Lower lobe of right lung (tissue), 2 donors: Measurements from ENCODE around the gene FYN. TPM values are rescaled to one million over a fixed set of nuclear protein-coding genes. Genes with fewer than 3 reads are reported as not detected.
"Not testable (repeated sequence)": the region's sequence is repeated elsewhere in the genome, so short reads cannot be mapped to it uniquely, and the experiment has no call there.

Experiments used
- ATAC-seq, 2 donors: fragments of 200-7000 bp; cut with Tn5 transposase; one replicate each; pipeline ENCODE4 v1.9.1; 2020 to 2022; ENCODE audit warnings: mild to moderate bottlenecking in 2 of 2, moderate library complexity in 2 of 2
- DNase-seq: peaks from one replicate; pipeline ENCODE4 v3.0.0-alpha.2; 2020
- H3K27ac ChIP-seq: fragments of 200-600 bp; one replicate; pipeline ENCODE4 v1.8.0; 2022
- H3K27me3 ChIP-seq: fragments of 200-600 bp; one replicate; pipeline ENCODE4 v1.8.0; 2022; ENCODE audit warnings: low read depth
- H3K36me3 ChIP-seq: fragments of 200-600 bp; one replicate; pipeline ENCODE4 v1.8.0; 2022; ENCODE audit warnings: mild to moderate bottlenecking
- H3K4me1 ChIP-seq: fragments of 200-600 bp; one replicate; pipeline ENCODE4 v1.8.0; 2022
- H3K4me3 ChIP-seq: fragments of 200-600 bp; one replicate; pipeline ENCODE4 v1.8.0; 2022; ENCODE audit warnings: mild to moderate bottlenecking
- H3K9me3 ChIP-seq: fragments of 200-600 bp; one replicate; pipeline ENCODE4 v1.8.0; 2022
- intact Hi-C: fragments of 100-400 bp; cut with DNase I; formaldehyde crosslinking; loops from one replicate; pipeline ENCODE4 v1.11.0; 2022
- total RNA-seq: library from RNA; stranded (reverse); fragmentation: NEBNext Ultra II Directional; extraction: Animal tissue kit (Norgen Biotek cat#: 25700); gene quantifications from one replicate; pipeline ENCODE4 v1.2.1, GENCODE V29; 2021
- TF ChIP-seq, protein P1 (sequence below): fragments of 200-600 bp; IDR thresholded peaks from one replicate; pipeline ENCODE4 v1.8.0; 2022; ENCODE audit warnings: antibody characterized with exemption, mild to moderate bottlenecking
- donor health status: DM: no; HTN: yes; CAD: no; lungs with severe emphysema.

The FYN gene
- total RNA-seq, 1 donor from 2014 or later, result 99.2 TPM

- ATAC-seq, result no peak
- H3K9me3 ChIP-seq, result no peaks in the 10 kb centered on the region
- H3K4me3 ChIP-seq, result no peak overlapping the region
- intact Hi-C loops, result no loop called here
- no peaks in the 10 kb centered on the region for H3K36me3 ChIP-seq
- H3K4me1 ChIP-seq, result no peaks in the 10 kb centered on the region
- DNase-seq, result no peak
- TF ChIP-seq, protein P1, sequence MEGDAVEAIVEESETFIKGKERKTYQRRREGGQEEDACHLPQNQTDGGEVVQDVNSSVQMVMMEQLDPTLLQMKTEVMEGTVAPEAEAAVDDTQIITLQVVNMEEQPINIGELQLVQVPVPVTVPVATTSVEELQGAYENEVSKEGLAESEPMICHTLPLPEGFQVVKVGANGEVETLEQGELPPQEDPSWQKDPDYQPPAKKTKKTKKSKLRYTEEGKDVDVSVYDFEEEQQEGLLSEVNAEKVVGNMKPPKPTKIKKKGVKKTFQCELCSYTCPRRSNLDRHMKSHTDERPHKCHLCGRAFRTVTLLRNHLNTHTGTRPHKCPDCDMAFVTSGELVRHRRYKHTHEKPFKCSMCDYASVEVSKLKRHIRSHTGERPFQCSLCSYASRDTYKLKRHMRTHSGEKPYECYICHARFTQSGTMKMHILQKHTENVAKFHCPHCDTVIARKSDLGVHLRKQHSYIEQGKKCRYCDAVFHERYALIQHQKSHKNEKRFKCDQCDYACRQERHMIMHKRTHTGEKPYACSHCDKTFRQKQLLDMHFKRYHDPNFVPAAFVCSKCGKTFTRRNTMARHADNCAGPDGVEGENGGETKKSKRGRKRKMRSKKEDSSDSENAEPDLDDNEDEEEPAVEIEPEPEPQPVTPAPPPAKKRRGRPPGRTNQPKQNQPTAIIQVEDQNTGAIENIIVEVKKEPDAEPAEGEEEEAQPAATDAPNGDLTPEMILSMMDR, result no peak
- H3K27ac ChIP-seq, result no peak overlapping the region
- no peaks in the 10 kb centered on the region for H3K27me3 ChIP-seq
Measured at GRCh38 chr6:111916747-111917146, 43.5 kb upstream of the FYN start.

GRCh38 chr6:111914617-111915016 is 41.4 kb upstream of the FYN start:
- intact Hi-C loops, result no loop called here
- ATAC-seq (no peak), DNase-seq (no peak)
- no peaks in the 10 kb centered on the region for H3K9me3 ChIP-seq
- no peaks in the 10 kb centered on the region for H3K27me3 ChIP-seq
- H3K4me3 ChIP-seq, result no peak overlapping the region
- TF ChIP-seq, protein P1, result no peak
- H3K36me3 ChIP-seq, result no peaks in the 10 kb centered on the region
- H3K4me1 ChIP-seq, result no peaks in the 10 kb centered on the region
- no peak overlapping the region for H3K27ac ChIP-seq

GRCh38 chr6:111912904-111913303 is 39.7 kb upstream of the FYN start:
- H3K36me3 ChIP-seq, result no peaks in the 10 kb centered on the region
- H3K4me1 ChIP-seq, result no peaks in the 10 kb centered on the region
- DNase-seq (no peak), ATAC-seq (no peak)
- H3K27me3 ChIP-seq, result no peaks in the 10 kb centered on the region
- H3K4me3 ChIP-seq, result no peak overlapping the region
- H3K9me3 ChIP-seq, result no peaks in the 10 kb centered on the region
- intact Hi-C loops, result no loop called here
- TF ChIP-seq, protein P1, result no peak
- H3K27ac ChIP-seq, result no peak overlapping the region

- Histone ChIP-seq H3K4me3 (no peak overlapping the region), H3K9me3 (no peaks in the 10 kb centered on the region), H3K27me3 (no peaks in the 10 kb centered on the region), H3K27ac (no peak overlapping the region), H3K4me1 (no peaks in the 10 kb centered on the region), H3K36me3 (no peaks in the 10 kb centered on the region)
- ATAC-seq (no peak), DNase-seq (no peak)
- intact Hi-C loops, result no loop called here
- TF ChIP-seq, protein P1, result no peak
Measured at GRCh38 chr6:111911428-111911827, 38.2 kb upstream of the FYN start.

GRCh38 chr6:111909238-111909637 is 36.0 kb upstream of the FYN start:
- H3K9me3 ChIP-seq, result no peaks in the 10 kb centered on the region
- H3K4me3 ChIP-seq, result no peak overlapping the region
- no peaks in the 10 kb centered on the region for H3K4me1 ChIP-seq
- no peak overlapping the region for H3K27ac ChIP-seq
- no peaks in the 10 kb centered on the region for H3K27me3 ChIP-seq
- H3K36me3 ChIP-seq, result no peaks in the 10 kb centered on the region
- intact Hi-C loops, result no loop called here
- DNase-seq (no peak), ATAC-seq (no peak)
- TF ChIP-seq, protein P1, result no peak

DNA sequence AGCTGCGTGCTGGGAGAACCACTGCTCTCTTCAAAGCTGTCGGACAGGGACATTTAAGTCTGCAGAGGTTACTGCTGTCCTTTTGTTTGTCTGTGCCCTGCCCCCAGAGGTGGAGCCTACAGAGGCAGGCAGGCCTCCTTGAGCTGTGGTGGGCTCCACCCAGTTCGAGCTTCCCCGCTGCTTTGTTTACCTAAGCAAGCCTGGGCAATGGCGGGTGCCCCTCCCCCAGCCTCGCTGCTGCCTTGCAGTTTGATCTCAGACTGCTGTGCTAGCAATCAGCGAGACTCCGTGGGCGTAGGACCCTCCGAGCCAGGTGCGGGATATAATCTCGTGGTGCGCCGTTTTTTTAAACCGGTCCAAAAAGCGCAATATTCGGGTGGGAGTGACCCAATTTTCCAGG is 35.1 kb upstream of the FYN start:
- H3K36me3 ChIP-seq, intact Hi-C loops, H3K4me3 ChIP-seq, H3K9me3 ChIP-seq, ATAC-seq, H3K4me1 ChIP-seq, DNase-seq, H3K27ac ChIP-seq, H3K27me3 ChIP-seq: not testable (repeated sequence)
